HG02678 (cell line): ENCODE measurements around the gene ASPHD2.
"Not testable (repeated sequence)": the region's sequence is repeated elsewhere in the genome, so short reads cannot be mapped to it uniquely, and the experiment has no call there.

Experiments
- ATAC-seq: cut with Tn5 transposase; IDR thresholded peaks from one replicate; pipeline ENCODE4 v1.9.1; 2021; ENCODE audit warnings: mild to moderate bottlenecking, moderate library complexity; ENCODE audit not compliant: unreplicated experiment

The ASPHD2 gene, protein sequence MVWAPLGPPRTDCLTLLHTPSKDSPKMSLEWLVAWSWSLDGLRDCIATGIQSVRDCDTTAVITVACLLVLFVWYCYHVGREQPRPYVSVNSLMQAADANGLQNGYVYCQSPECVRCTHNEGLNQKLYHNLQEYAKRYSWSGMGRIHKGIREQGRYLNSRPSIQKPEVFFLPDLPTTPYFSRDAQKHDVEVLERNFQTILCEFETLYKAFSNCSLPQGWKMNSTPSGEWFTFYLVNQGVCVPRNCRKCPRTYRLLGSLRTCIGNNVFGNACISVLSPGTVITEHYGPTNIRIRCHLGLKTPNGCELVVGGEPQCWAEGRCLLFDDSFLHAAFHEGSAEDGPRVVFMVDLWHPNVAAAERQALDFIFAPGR

DNA sequence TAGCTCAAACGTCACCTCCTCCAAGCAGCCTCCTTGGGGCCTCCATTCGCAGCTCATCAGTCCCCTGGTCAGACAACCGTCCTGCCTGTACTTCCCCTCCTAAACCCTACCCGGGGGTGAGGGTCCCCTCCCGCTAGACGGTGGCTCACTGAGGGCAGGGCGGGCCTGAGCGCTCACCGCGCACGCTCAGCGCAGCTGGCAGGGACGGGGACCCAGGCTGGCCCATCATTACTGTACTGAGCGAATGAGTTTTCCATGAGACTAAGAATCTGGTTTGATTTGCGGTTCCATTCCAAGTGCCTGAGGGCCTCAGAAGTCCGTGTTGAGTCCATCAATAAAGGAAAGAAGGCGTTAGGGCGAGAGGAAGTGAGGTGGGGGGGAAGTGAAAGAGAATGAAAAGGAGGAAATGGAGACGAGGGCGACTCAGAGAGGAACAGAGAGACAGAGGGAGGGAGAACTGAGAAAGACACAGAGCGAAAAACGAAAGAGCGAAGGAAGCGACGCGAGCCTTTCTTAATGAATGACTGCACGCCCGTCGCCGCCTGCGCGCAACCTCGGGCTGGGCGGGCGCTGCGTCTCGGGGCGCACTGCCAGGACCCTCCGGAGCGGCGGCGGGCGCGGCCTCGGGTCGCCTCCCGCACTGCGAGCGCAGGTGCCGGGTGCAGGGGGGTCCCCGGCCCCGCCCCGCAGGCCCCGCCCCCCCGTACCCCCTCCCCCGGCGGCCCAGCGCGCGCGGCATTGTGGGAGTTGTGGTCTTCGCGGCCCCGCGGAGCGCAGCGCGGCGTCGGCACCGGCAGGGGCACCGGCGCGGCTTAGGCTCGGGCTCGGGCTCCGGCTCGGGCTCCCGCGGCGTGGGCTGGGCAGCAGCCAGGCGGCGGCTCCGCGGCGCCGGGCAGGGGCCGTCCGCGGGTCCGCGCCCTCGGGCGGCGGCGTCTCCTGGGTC lies at the start of gene ASPHD2:
TSS of gene ASPHD2 (plus strand) at position 746 of the 943 bp plus-strand sequence. CDS start 4,356 bp downstream, outside the sequence.
- ATAC-seq, result peak; percentile 77

- no peak for ATAC-seq
These were observed 48.8 kb upstream of the ASPHD2 start for GRCh38 chr22:26380072-26380830.

DNA sequence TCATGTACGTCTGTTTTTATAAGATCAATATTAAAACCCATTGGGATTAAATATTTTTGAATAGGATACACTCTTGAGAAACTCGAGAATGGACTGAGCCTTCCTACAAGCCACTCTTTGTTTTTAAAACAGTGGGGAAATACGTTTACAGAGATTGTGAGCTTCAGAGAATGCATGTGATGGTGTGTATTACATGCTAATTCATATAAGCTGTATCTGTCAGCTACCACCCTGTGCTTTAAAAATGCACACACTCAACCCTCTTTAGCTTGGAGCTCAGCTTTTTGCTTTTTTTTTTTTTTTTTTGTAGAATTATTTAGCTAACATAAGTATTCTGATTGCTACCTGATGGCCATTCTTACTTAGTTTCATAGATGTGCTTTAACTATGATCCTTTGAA lies 46.3 kb upstream of the ASPHD2 start:
- no peak for ATAC-seq

DNA sequence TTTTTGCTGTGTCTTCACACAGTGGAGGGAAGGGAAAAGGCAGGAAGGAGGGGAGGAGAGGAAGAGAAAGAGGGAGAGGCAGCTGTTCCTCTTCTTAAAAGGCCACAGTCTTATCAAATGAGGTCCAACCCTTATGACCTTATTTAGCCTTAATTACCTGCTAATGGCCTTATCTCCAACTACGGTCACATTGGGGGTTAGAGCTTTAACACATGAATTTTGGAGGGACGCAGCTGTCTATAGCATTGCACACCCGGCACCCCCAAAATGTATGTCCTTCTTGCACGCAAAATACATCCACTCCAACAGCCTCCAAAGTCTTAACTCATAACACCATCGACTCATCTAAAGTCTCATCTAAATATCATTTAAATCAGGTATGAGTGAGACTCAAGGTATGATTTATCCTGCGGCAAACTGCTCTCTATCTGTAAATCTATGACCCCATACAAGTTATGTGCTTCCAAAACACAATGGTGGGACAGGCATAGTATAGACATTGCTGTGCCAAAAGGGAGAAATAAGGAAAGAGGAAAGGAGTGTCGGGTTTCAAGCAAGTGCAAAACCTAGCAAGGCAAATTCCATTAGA lies 45.0 kb upstream of the ASPHD2 start:
- no peak for ATAC-seq

GRCh38 chr22:26385164-26385563 lies 43.9 kb upstream of the ASPHD2 start:
- no peak for ATAC-seq

DNA sequence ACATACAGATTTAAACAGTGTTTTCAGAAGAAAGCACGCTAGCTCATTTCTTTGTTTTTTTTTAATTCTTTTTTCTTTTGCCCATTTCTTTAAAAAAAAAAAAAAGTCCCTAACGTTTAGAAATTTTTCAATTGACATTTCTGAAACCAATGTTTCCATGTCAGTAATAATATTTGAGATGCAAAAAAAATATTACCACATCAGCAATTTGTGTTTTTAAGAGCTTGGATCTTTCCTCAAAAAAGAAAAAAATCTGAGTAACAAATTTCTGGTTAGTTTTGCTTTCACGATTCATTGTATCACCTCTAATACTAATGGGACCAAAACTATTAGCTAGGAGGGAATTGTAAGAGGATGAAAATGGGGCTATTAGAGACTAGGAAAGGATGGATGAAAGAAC lies 39.9 kb upstream of the ASPHD2 start:
- ATAC-seq, result no peak

DNA sequence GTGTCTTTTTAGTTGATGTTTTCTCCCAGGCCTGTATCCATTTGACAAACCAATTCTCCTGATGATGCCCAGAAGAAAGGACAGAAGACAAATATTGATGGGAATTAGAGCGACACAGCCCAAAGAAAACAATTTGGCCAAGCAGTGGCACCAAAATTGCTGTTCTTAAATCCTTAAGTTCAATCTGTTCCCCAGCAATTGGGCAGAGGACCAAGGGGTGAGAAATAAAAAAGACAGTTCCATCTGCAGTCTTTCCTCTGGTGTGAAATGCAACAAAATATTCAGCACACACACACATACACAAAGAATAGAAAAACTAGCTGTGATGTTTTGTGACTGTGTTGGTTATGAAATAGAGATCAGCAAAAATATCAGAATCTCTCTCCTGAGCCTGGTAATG lies 38.0 kb upstream of the ASPHD2 start:
- ATAC-seq, result no peak

- no peak for ATAC-seq
These were observed 37.4 kb upstream of the ASPHD2 start for GRCh38 chr22:26391623-26392022.

DNA sequence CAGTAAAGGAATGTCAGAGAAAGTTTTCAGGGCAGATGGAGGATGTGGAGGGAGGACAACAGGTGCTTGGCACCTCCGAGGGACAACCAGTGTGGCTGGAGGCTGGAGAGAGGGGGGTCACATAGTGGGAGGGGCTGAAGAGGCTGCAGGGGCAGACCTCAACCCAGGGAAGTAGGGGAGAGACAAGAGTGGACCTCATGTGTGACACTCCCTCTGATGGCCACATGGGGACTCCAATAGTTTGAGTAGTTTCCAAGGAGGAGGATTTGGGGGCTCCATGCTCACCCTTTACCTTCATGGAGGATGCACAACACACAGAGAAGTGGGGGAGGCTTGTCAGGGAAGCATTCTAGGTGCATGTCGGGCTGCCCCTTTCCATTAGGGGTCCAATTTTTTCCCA lies 35.1 kb upstream of the ASPHD2 start:
- ATAC-seq, result no peak

DNA sequence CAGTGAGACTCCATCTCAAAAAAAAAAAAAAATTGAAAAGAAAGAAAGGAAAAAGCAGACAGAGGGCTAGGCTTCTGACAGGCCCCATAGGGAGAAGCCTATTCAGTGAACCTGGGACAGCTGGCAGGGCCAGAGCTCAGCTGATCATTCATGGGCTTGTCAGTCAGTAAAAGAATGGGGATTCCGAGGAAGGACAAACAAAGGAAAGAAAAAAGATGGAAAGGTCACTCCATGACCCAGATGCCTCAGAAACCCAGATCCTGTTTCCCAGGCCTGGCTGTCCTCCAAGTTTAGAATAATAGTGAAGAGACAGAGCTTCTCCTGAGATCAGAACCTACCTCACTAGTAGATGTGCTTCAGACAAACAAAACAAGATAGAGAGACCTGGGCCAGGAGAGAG lies 34.3 kb upstream of the ASPHD2 start:
- no peak for ATAC-seq

DNA sequence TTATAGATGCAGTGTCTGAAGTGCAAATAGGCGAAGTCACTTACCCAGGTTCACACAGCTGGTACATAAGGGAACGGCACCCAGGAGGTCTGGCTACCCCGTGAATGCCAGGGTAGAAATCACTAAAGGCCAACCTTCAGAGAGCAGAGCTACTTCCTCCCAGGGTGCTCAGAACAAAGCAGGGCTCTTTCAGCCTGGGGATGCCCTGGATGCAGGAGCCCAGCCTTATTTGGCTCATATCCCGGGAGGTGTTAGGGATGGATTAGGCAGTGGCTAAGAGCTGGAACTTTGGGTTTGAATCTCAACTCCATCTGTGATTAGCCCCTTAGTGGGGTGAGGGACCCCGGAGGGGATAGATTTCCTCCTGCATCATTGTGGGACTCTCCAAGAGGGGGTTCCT lies 33.1 kb upstream of the ASPHD2 start:
- ATAC-seq, result no peak

DNA sequence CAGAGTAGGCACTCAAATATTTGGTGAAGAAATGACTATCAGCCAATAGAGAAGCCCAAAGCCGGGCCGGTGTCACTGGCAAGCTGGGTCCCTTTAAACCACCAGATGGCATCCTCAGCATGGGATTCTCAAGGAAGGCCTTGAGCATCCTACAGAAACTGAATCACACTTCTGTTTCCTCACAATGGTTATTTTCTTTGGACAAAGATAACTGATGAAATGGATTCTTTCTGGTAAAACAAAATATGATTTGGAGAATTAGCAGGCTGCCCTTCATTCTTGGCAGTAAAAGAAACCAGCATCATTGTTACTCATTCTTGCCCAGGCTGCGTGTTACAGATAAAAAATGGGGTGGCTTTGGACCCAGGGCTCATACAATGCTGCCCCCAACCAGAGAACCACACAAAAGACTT lies 30.3 kb upstream of the ASPHD2 start:
- no peak for ATAC-seq

DNA sequence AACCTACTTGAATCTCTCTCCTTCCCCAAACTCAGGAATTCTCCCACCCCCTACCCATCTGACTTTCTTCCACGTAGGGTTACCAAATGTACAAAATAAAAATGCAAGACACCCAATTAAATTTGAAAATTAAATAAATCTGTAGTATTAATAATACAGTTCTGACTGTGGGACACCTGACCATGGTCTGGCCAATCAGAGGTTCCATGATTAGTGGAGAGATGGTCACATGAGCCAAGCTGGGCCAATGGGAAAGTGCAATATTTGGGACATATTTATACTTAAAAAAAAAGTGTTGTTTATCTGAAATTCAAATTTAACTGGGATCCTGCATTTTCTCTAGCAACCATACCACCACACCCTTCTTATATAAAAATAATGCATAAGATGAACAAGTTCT lies 29.8 kb upstream of the ASPHD2 start:
- ATAC-seq, result no peak

DNA sequence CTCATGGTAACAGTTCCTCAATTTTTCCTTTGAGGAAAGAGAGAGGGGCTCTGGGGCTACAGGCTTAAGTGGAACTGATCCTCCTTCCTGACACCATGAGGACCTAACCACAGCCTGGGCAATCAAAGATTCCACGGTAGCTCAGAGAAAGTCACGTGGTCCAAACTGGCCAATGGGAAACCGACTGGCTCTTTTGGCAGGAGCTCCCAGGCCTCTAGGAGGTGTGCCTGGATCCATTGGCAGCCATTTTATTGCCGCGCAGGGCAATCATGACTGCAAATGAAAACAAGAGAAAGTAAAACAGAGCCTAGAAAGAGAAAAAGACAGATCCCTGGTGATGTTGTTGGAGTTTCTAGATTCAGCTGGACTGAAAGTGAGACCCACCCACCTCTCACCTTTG lies 27.3 kb upstream of the ASPHD2 start:
- ATAC-seq, result no peak

- no peak for ATAC-seq
These were observed 24.1 kb upstream of the ASPHD2 start for GRCh38 chr22:26404851-26405421.

DNA sequence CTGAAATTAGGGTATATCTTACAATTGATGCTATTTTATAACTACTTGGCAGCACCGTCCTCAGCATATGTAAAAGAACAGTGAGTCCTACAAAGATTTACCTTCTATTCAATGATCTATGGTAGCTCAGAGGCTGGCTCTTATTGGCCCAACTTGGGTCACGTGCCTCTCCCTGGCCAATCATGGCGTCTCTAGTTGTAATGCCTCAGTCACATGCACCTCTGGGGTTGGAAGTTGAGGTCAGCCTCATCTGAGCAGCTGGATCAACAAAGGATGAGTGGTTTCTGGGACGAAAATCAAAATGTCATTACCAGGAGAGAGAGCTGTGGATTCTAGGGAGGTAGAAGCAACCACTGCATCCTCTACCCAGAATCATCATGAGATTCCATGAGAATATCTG lies 22.9 kb upstream of the ASPHD2 start:
- no peak for ATAC-seq

DNA sequence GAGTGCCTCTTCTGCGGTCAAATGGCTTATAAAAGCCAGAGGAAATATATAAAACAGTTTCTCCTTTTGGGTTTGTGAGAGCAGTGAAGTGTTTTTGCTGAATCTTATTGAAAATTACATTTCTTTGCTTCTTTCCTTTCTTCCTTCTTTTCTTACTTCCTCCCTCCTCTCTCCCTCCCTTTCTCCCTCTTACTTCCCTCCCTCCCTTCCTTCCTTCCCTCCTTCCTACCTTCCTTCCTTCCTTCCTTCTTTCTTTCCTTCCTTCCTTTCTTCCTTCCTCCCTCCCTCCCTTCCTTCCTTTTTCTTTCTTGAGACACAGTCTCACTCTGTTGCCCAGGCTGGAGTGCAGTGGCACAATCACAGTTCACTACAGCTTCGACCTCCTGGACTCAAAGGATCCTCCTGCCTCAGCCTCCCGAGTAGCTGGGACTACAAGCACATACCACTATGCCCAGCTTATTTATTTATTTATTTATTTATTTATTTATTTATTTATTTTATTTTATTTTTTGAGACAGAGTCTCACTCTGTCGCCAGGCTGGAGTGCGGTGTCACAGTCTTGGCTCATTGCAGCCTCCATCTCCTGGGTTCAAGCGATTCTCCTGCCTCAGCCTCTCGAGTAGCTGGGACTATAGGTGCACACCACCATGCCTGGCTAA lies 20.4 kb upstream of the ASPHD2 start:
- ATAC-seq, result not testable (repeated sequence)

DNA sequence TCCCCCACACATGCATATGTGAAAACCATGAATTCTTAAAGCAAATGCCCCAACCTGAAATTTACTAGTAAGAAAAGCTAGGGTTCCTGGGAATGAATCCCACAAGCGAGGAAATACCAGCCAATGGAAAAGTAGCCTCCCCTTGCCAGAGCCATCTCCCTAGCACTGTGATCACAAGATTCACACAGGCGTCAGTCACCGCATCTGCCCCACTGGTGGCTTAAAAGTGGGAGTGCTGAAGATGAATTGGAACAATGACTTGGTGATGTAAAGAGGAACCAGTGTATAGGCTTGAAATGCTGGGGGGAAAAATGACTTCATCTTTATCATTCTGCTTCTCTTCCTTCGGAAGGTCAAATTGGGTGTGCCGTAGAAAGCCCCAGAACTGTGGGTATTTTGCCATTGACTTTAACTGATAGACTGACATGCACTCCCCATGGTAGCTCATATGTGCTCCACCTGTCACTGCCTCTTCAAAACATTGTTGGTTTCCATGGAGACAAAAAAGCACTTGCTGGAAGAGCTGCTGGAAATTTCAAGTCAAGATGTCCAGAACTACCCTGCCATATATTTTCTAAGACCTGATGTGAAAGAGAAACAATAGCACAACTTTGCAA lies 19.2 kb upstream of the ASPHD2 start:
- ATAC-seq, result no peak

DNA sequence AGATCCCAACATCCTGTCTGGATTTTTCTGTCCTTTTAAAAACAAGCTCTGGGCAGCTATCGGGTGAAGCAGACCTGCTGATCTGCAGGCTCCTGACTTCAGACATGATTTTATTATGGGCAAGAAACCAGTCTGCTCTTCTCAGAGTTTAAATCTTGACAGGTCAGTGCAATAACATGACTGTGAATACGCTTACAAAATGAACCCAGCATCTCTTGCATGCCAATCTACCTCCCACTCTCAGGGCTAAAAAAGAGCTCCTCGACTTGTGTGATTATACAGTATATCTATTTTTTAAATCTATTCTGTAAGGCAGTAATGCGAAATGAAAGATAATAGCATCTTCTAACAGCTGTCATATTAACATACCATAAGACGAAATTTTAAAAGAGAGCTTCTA lies 18.7 kb upstream of the ASPHD2 start:
- no peak for ATAC-seq

DNA sequence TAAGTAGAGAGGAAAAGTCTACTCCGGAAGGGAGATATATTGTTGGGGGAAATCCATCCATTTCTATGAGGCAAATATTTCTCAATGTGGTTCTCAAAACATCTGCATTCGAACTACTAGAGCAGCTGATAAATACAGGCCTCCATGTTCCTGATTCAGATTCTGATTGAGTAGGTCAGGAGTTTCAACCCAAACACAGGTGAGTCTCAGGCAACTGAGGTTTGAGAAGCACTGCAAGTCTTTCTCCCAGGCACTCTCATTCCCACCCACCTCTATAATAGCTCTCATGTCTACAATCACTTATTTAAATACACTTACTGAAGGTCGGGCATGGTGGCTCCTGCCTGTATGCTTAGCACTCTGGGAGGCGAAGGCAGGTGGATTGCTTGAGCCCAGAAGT lies 14.7 kb upstream of the ASPHD2 start:
- ATAC-seq, result no peak
